ENCODE results near the gene KYNU.

GRCh38 chr2:142893241-142893640 lies 15.8 kb downstream of the KYNU start:
- TF ChIP-seq CTCF (IDR thresholded peaks at IDR 0.05; ENCODE audit: borderline replicate concordance, extremely low read depth, low read length, poor library complexity, severe bottlenecking) (no peak), EZH2 (IDR thresholded peaks at IDR 0.05; ENCODE audit: borderline replicate concordance, low read depth, low read length, severe bottlenecking) (no peak)

Data from DND-41 (cell line).